ENCODE data around the gene PLPPR5.

PLPPR5 gene

GRCh38 chr1:98865796-98866195 is 138.9 kb downstream of the PLPPR5 start:
- no peak for TF ChIP-seq CTCF (conservative IDR thresholded peaks at IDR 0.05; ENCODE audit: low read depth, low read length)
- no peak overlapping the region for H3K4me3 ChIP-seq (ENCODE audit: low read length)
- no peak for DNase-seq (ENCODE audit: low read depth)

GRCh38 chr1:98860329-98860728 is 144.3 kb downstream of the PLPPR5 start:
- no peak for DNase-seq (ENCODE audit: low read depth)
- no peak for TF ChIP-seq CTCF (conservative IDR thresholded peaks at IDR 0.05; ENCODE audit: low read depth, low read length)
- no peak overlapping the region for H3K4me3 ChIP-seq (ENCODE audit: low read length)

- TF ChIP-seq CTCF (conservative IDR thresholded peaks at IDR 0.05; ENCODE audit: low read depth, low read length), result no peak
- H3K4me3 ChIP-seq (ENCODE audit: low read length), result no peak overlapping the region
- DNase-seq (ENCODE audit: low read depth), result no peak
These were observed 150.5 kb downstream of the PLPPR5 start for GRCh38 chr1:98854137-98854536.

GRCh38 chr1:98849969-98850636 is 154.6 kb downstream of the PLPPR5 start:
- TF ChIP-seq CTCF (conservative IDR thresholded peaks at IDR 0.05; ENCODE audit: low read depth, low read length), result no peak
- no peak overlapping the region for H3K4me3 ChIP-seq (ENCODE audit: low read length)
- DNase-seq (ENCODE audit: low read depth), result no peak

GRCh38 chr1:98842241-98842640 is 162.4 kb downstream of the PLPPR5 start:
- no peak for TF ChIP-seq CTCF (conservative IDR thresholded peaks at IDR 0.05; ENCODE audit: low read depth, low read length)
- no peak for DNase-seq (ENCODE audit: low read depth)
- H3K4me3 ChIP-seq (ENCODE audit: low read length), result no peak overlapping the region
